Measurements from ENCODE around the gene TXN2. TPM values are rescaled to one million over a fixed set of nuclear protein-coding genes. Genes with fewer than 3 reads are reported as not detected.
"Not testable (repeated sequence)": the region's sequence is repeated elsewhere in the genome, so short reads cannot be mapped to it uniquely, and the experiment has no call there.

The TXN2 gene
- total and polyA plus RNA-seq, 2 donors (not counting 1 experiment from before 2014, with no cell fraction given): 25.3 to 118 TPM

DNA sequence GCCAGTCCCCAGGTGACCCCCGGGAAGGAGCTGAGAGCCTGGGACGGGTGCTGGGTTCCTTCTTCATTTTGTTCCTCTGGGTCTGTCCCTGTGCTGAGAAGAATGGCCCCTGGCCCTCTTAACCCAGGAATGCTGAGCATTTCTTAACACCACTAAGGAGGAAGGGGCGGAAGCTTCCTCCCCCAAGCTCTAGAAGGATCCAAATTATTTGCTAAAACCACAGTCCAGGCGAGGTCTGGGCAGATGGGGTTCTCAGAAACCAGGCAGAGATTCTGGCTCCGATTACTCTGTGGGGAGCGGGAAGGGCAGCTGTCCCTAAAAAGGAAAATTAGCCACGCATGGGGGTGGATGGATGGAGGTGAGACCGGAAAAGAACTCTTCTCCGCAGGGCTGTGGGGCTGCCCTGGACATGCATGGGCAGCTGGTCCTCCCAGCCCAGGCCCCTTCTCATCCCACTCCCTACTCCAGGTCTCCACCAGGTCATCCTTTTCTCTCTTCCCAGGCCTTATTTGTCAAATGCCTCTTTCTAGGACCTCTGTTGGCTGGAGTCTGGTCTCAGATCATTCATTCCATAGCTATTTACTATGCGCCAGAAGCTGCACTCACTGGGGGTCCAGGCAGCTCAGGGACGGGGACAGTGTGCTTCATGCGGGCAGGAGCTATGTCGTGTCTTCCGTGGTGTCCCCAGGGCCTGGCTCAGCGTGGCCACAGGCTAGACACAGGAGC is 48.7 kb downstream of the TXN2 start:
- Histone ChIP-seq H3K4me1 (ENCODE audit: control insufficient read depth, extremely low read depth, insufficient read depth, low read length) (peaks cover 9% of the 10 kb centered on the region), H3K9ac (ENCODE audit: insufficient read depth, low read length) (no peak overlapping the region), H2AFZ (ENCODE audit: low read length) (no peak overlapping the region), H4K20me1 (ENCODE audit: control insufficient read depth, extremely low read depth, insufficient read depth, low read length) (no peaks in the 10 kb centered on the region), H3K79me2 (ENCODE audit: control insufficient read depth, insufficient read depth, low read length) (no peaks in the 10 kb centered on the region), H3K4me3 (replicated peaks in 1 of 4; ENCODE audit: control extremely low read depth in 1 of 4, insufficient read depth in 1 of 4, low read depth in 3 of 4, low read length in 4 of 4) (no peak overlapping the region), H3K4me2 (ENCODE audit: extremely low read depth, insufficient read depth, low read length) (no peak overlapping the region), H3K9me3 (ENCODE audit: control insufficient read depth, insufficient read depth, low read depth, low read length) (no peaks in the 10 kb centered on the region), H3K27me3 (ENCODE audit: control insufficient read depth, insufficient read depth, low read length) (no peaks in the 10 kb centered on the region), H3K27ac (ENCODE audit: insufficient read depth, low read length) (no peak overlapping the region), H3K36me3 (ENCODE audit: control insufficient read depth, insufficient read depth, low read length) (no peaks in the 10 kb centered on the region)
- DNase-seq (ENCODE audit: low read depth in 2 of 2): peak in 1 of 2 donors; percentile 90
- TF ChIP-seq, protein P1, sequence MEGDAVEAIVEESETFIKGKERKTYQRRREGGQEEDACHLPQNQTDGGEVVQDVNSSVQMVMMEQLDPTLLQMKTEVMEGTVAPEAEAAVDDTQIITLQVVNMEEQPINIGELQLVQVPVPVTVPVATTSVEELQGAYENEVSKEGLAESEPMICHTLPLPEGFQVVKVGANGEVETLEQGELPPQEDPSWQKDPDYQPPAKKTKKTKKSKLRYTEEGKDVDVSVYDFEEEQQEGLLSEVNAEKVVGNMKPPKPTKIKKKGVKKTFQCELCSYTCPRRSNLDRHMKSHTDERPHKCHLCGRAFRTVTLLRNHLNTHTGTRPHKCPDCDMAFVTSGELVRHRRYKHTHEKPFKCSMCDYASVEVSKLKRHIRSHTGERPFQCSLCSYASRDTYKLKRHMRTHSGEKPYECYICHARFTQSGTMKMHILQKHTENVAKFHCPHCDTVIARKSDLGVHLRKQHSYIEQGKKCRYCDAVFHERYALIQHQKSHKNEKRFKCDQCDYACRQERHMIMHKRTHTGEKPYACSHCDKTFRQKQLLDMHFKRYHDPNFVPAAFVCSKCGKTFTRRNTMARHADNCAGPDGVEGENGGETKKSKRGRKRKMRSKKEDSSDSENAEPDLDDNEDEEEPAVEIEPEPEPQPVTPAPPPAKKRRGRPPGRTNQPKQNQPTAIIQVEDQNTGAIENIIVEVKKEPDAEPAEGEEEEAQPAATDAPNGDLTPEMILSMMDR (conservative IDR thresholded peaks at IDR 0.05 in 1 of 2, IDR thresholded peaks at IDR 0.05 in 1 of 2; ENCODE audit: low read depth in 1 of 2, low read length in 2 of 2): no peak
- no peak for TF ChIP-seq EZH2 (IDR thresholded peaks at IDR 0.05; ENCODE audit: low read length, missing control alignments)

DNA sequence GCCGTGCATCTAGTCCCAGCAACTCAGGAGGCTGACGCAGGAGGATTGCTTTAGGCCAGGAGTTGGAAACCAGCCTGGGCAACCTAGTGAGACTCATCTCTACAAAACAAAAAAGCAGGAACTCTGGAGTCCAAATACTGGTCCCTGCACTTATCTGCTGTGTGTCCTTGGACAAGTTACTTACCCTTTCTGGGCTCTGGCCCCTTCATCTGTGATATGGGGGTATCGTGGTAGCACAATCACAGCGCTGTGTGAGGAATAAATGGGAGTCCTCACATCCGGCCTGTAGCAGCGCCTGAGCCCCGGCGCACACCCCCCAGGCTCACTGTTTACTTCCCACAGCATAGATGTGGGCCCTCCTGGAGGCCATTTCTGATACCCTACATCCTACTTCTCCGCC is 49.5 kb downstream of the TXN2 start:
- Histone ChIP-seq H3K79me2 (ENCODE audit: control insufficient read depth, insufficient read depth, low read length) (no peaks in the 10 kb centered on the region), H3K27me3 (ENCODE audit: control insufficient read depth, insufficient read depth, low read length) (no peaks in the 10 kb centered on the region), H4K20me1 (ENCODE audit: control insufficient read depth, extremely low read depth, insufficient read depth, low read length) (no peaks in the 10 kb centered on the region), H3K4me3 (replicated peaks in 1 of 4; ENCODE audit: control extremely low read depth in 1 of 4, insufficient read depth in 1 of 4, low read depth in 3 of 4, low read length in 4 of 4) (no peak overlapping the region), H3K4me1 (ENCODE audit: control insufficient read depth, extremely low read depth, insufficient read depth, low read length) (peaks cover 9% of the 10 kb centered on the region), H3K27ac (ENCODE audit: insufficient read depth, low read length) (no peak overlapping the region), H3K4me2 (ENCODE audit: extremely low read depth, insufficient read depth, low read length) (no peak overlapping the region), H2AFZ (ENCODE audit: low read length) (no peak overlapping the region), H3K9me3 (ENCODE audit: control insufficient read depth, insufficient read depth, low read depth, low read length) (no peaks in the 10 kb centered on the region), H3K9ac (ENCODE audit: insufficient read depth, low read length) (no peak overlapping the region), H3K36me3 (ENCODE audit: control insufficient read depth, insufficient read depth, low read length) (no peaks in the 10 kb centered on the region)
- no peak for DNase-seq (ENCODE audit: low read depth in 2 of 2)
- TF ChIP-seq EZH2 (IDR thresholded peaks at IDR 0.05; ENCODE audit: low read length, missing control alignments): no peak
- TF ChIP-seq, protein P1 (conservative IDR thresholded peaks at IDR 0.05 in 1 of 2, IDR thresholded peaks at IDR 0.05 in 1 of 2; ENCODE audit: low read depth in 1 of 2, low read length in 2 of 2): no peak

DNA sequence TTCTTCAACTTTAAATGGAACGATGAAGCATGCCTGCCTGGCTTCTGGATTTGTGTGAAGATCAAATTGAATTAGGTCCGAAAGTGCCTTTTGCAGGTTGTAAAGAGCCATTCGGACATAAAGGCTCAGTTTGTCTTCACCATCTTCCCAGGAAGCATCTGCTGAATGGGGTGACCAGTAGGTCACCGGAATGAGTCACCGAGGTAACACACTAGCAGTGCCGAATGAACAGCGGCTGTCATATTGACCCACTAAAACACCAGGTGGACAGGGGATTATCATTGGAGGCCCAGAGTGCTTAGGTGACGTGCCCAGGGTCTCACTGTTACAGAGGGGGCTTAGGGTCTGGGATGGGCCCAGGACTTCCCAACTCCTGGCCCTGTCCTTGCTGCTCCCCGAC is 50.6 kb downstream of the TXN2 start:
- H3K36me3 ChIP-seq (ENCODE audit: control insufficient read depth, insufficient read depth, low read length): no peaks in the 10 kb centered on the region
- peak in 1 of 2 donors; percentile 61 for DNase-seq (ENCODE audit: low read depth in 2 of 2)
- H3K27ac ChIP-seq (ENCODE audit: insufficient read depth, low read length): no peak overlapping the region
- no peak for TF ChIP-seq EZH2 (IDR thresholded peaks at IDR 0.05; ENCODE audit: low read length, missing control alignments)
- TF ChIP-seq, protein P1 (conservative IDR thresholded peaks at IDR 0.05 in 1 of 2, IDR thresholded peaks at IDR 0.05 in 1 of 2; ENCODE audit: low read depth in 1 of 2, low read length in 2 of 2): no peak
- no peaks in the 10 kb centered on the region for H3K27me3 ChIP-seq (ENCODE audit: control insufficient read depth, insufficient read depth, low read length)
- H3K79me2 ChIP-seq (ENCODE audit: control insufficient read depth, insufficient read depth, low read length): no peaks in the 10 kb centered on the region
- H3K4me2 ChIP-seq (ENCODE audit: extremely low read depth, insufficient read depth, low read length): no peak overlapping the region
- no peaks in the 10 kb centered on the region for H4K20me1 ChIP-seq (ENCODE audit: control insufficient read depth, extremely low read depth, insufficient read depth, low read length)
- H2AFZ ChIP-seq (ENCODE audit: low read length): no peak overlapping the region
- H3K9me3 ChIP-seq (ENCODE audit: control insufficient read depth, insufficient read depth, low read depth, low read length): no peaks in the 10 kb centered on the region
- H3K9ac ChIP-seq (ENCODE audit: insufficient read depth, low read length): no peak overlapping the region
- H3K4me1 ChIP-seq (ENCODE audit: control insufficient read depth, extremely low read depth, insufficient read depth, low read length): peaks cover 16% of the 10 kb centered on the region
- H3K4me3 ChIP-seq (replicated peaks in 1 of 4; ENCODE audit: control extremely low read depth in 1 of 4, insufficient read depth in 1 of 4, low read depth in 3 of 4, low read length in 4 of 4): no peak overlapping the region

DNA sequence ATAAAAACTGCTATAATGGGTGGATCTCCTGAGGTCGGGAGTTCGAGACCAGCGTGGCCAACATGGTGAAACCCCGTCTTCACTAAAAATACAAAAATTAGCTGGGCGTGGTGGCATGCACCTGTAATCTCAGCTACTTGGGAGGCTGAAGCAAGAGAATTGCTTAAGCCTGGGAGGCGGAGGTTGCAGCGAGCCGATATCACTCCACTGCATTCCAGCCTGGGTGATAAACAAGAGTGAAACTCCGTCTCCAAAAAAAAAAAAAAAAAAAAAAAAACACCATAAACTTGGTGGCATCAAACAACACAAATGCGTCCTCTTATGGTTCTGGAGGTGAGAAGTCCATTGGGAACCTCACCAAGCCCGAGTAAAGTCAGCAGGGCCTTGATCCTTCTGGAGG is 53.5 kb downstream of the TXN2 start:
- not testable (repeated sequence) for H3K9ac ChIP-seq (ENCODE audit: insufficient read depth, low read length); H3K27ac ChIP-seq (ENCODE audit: insufficient read depth, low read length); H3K9me3 ChIP-seq (ENCODE audit: control insufficient read depth, insufficient read depth, low read depth, low read length); H3K36me3 ChIP-seq (ENCODE audit: control insufficient read depth, insufficient read depth, low read length); H3K4me3 ChIP-seq (replicated peaks in 1 of 4; ENCODE audit: control extremely low read depth in 1 of 4, insufficient read depth in 1 of 4, low read depth in 3 of 4, low read length in 4 of 4); H4K20me1 ChIP-seq (ENCODE audit: control insufficient read depth, extremely low read depth, insufficient read depth, low read length); H2AFZ ChIP-seq (ENCODE audit: low read length); H3K27me3 ChIP-seq (ENCODE audit: control insufficient read depth, insufficient read depth, low read length); H3K4me2 ChIP-seq (ENCODE audit: extremely low read depth, insufficient read depth, low read length); H3K79me2 ChIP-seq (ENCODE audit: control insufficient read depth, insufficient read depth, low read length); DNase-seq (ENCODE audit: low read depth in 2 of 2)
- H3K4me1 ChIP-seq (ENCODE audit: control insufficient read depth, extremely low read depth, insufficient read depth, low read length): peaks cover 20% of the 10 kb centered on the region

All from fibroblast of lung (primary cell).